HEK293 (cell line): ENCODE measurements around the gene DCAF8L1.

Source experiments
- CTCF ChIP-seq: fragments of 450-650 bp; formaldehyde crosslinking; IDR thresholded peaks from 2 replicates; pipeline ENCODE4 v1.5.1; 2016; ENCODE audit warnings: missing biosample characterization, missing genetic modification characterization
- ELK4 ChIP-seq: IDR thresholded peaks from 2 replicates; pipeline ENCODE4 v1.6.1; 2011; ENCODE audit warnings: mild to moderate bottlenecking, low read depth, low read length, borderline replicate concordance
- KLF10 ChIP-seq: fragments of 450-650 bp; IDR thresholded peaks from 2 replicates; pipeline ENCODE4 v1.5.1; 2018; ENCODE audit warnings: missing biosample characterization, mild to moderate bottlenecking, missing genetic modification characterization
- RBAK ChIP-seq: fragments of 450-650 bp; formaldehyde crosslinking; IDR thresholded peaks from 2 replicates; pipeline ENCODE4 v1.5.1; 2016; ENCODE audit warnings: missing biosample characterization, missing genetic modification characterization
- ZNF114 ChIP-seq: fragments of 450-650 bp; formaldehyde crosslinking; IDR thresholded peaks from 2 replicates; pipeline ENCODE4 v1.5.0; 2017; ENCODE audit warnings: missing biosample characterization, missing genetic modification characterization
- ZNF184 ChIP-seq: fragments of 450-650 bp; IDR thresholded peaks from 2 replicates; pipeline ENCODE4 v1.5.1; 2018; ENCODE audit warnings: missing biosample characterization, mild to moderate bottlenecking, missing genetic modification characterization
- TF ChIP-seq, protein P1 (sequence below): fragments of 450-650 bp; formaldehyde crosslinking; conservative IDR thresholded peaks from 2 replicates; pipeline ENCODE4 v1.5.1; 2016; ENCODE audit warnings: low read depth, missing biosample characterization, missing genetic modification characterization
- TF ChIP-seq, protein P2 (sequence below): sonication (generic); formaldehyde crosslinking; IDR thresholded peaks from 2 replicates; pipeline ENCODE4 v1.8.1; 2022; ENCODE audit warnings: mild to moderate bottlenecking, moderate library complexity, missing genetic modification reagents

- TF ChIP-seq CTCF (tag by site-specific recombination) (no peak), ZNF184 (tag by site-specific recombination) (no peak), ELK4 (no peak), KLF10 (no peak), RBAK (tag by site-specific recombination) (no peak), ZNF114 (tag by site-specific recombination) (no peak)
- TF ChIP-seq, protein P1, sequence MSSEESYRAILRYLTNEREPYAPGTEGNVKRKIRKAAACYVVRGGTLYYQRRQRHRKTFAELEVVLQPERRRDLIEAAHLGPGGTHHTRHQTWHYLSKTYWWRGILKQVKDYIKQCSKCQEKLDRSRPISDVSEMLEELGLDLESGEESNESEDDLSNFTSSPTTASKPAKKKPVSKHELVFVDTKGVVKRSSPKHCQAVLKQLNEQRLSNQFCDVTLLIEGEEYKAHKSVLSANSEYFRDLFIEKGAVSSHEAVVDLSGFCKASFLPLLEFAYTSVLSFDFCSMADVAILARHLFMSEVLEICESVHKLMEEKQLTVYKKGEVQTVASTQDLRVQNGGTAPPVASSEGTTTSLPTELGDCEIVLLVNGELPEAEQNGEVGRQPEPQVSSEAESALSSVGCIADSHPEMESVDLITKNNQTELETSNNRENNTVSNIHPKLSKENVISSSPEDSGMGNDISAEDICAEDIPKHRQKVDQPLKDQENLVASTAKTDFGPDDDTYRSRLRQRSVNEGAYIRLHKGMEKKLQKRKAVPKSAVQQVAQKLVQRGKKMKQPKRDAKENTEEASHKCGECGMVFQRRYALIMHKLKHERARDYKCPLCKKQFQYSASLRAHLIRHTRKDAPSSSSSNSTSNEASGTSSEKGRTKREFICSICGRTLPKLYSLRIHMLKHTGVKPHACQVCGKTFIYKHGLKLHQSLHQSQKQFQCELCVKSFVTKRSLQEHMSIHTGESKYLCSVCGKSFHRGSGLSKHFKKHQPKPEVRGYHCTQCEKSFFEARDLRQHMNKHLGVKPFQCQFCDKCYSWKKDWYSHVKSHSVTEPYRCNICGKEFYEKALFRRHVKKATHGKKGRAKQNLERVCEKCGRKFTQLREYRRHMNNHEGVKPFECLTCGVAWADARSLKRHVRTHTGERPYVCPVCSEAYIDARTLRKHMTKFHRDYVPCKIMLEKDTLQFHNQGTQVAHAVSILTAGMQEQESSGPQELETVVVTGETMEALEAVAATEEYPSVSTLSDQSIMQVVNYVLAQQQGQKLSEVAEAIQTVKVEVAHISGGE (tag by site-specific recombination) = no peak
- TF ChIP-seq, protein P2, sequence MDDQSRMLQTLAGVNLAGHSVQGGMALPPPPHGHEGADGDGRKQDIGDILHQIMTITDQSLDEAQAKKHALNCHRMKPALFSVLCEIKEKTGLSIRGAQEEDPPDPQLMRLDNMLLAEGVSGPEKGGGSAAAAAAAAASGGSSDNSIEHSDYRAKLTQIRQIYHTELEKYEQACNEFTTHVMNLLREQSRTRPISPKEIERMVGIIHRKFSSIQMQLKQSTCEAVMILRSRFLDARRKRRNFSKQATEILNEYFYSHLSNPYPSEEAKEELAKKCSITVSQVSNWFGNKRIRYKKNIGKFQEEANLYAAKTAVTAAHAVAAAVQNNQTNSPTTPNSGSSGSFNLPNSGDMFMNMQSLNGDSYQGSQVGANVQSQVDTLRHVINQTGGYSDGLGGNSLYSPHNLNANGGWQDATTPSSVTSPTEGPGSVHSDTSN (CRISPR knock-in tag) = no peak
These were observed 14.9 kb upstream of the DCAF8L1 start for GRCh38 chrX:27996132-27996531.
